CD4-positive, alpha-beta T cell treated with Interleukin-2 at 100 ng/mL for 4 hours (primary cell): Measurements from ENCODE around the gene ATP1B3.
"Not testable (repeated sequence)": the region's sequence is repeated elsewhere in the genome, so short reads cannot be mapped to it uniquely, and the experiment has no call there.

Source experiments
- DNase-seq: peaks from one replicate; pipeline ENCODE4 v3.0.0-alpha.2; 2020; ENCODE audit warnings: low spot score

ATP1B3 gene

GRCh38 chr3:141949399-141949798 lies 73.0 kb downstream of the ATP1B3 start:
- no peak for DNase-seq

GRCh38 chr3:141949972-141950371 lies 73.5 kb downstream of the ATP1B3 start:
- no peak for DNase-seq

GRCh38 chr3:141950572-141951493 lies 74.4 kb downstream of the ATP1B3 start:
- DNase-seq = no peak

GRCh38 chr3:141952611-141953010 lies 76.2 kb downstream of the ATP1B3 start:
- no peak for DNase-seq

GRCh38 chr3:141955175-141955574 lies 78.7 kb downstream of the ATP1B3 start:
- no peak for DNase-seq

- no peak for DNase-seq
These were observed 83.4 kb downstream of the ATP1B3 start for GRCh38 chr3:141959589-141960554.

GRCh38 chr3:141960731-141961130 lies 84.3 kb downstream of the ATP1B3 start:
- no peak for DNase-seq

- DNase-seq = no peak
These were observed 86.9 kb downstream of the ATP1B3 start for GRCh38 chr3:141963301-141963700.

- no peak for DNase-seq
These were observed 89.0 kb downstream of the ATP1B3 start for GRCh38 chr3:141965471-141965870.

- no peak for DNase-seq
These were observed 93.3 kb downstream of the ATP1B3 start for GRCh38 chr3:141969711-141970110.

GRCh38 chr3:141971571-141971970 lies 95.1 kb downstream of the ATP1B3 start:
- no peak for DNase-seq

GRCh38 chr3:141972399-141972798 lies 96.0 kb downstream of the ATP1B3 start:
- DNase-seq = no peak

GRCh38 chr3:141974777-141975176 lies 98.3 kb downstream of the ATP1B3 start:
- DNase-seq = not testable (repeated sequence)
